ENCODE data around the gene DDB1.

GRCh38 chr11:61278001-61278470, 54.9 kb downstream of the DDB1 start:
- TF ChIP-seq POLR2AphosphoS5 (IDR thresholded peaks at IDR 0.05; ENCODE audit: borderline replicate concordance, low read depth, low read length) = no peak
- TF ChIP-seq EZH2 (IDR thresholded peaks at IDR 0.05) = no peak
- TF ChIP-seq FOXP2 (optimal IDR thresholded peaks at IDR 0.05; ENCODE audit: control extremely low read depth, extremely low read length, insufficient read depth) = no peak

Measured in SK-N-MC (cell line).